ENCODE data around the gene TOMM34. TPM values are rescaled to one million over a fixed set of nuclear protein-coding genes. Genes with fewer than 3 reads are reported as not detected.
A peak's percentile ranks its signal among the peaks of the same experiment; 100 is the strongest.

The TOMM34 gene
- total and polyA plus RNA-seq, 2 of the 13 experiments (the other 11 are each of a cell fraction or from before 2014, with no cell fraction given) = 36.2 to 52.0 TPM

- TF ChIP-seq ZNF18 (CRISPR knock-in tag; IDR thresholded peaks at IDR 0.05; ENCODE audit: insufficient replicate concordance) (no peak), ZNF891 (CRISPR knock-in tag; IDR thresholded peaks at IDR 0.05) (no peak), EHMT2 (IDR thresholded peaks at IDR 0.05; ENCODE audit: borderline replicate concordance, low read depth, low read length) (peak; percentile 64; the same call in 1 of the 2 replicates), ZNF781 (CRISPR knock-in tag; IDR thresholded peaks at IDR 0.05; ENCODE audit: borderline replicate concordance, not compliant biosample characterization) (no peak), YEATS2 (CRISPR knock-in tag; IDR thresholded peaks at IDR 0.05; ENCODE audit: borderline replicate concordance) (peak; percentile 45; the same call in 1 of the 2 replicates), HMGA1 (CRISPR knock-in tag; conservative IDR thresholded peaks at IDR 0.05) (no peak), ASH2L (IDR thresholded peaks at IDR 0.05; ENCODE audit: insufficient read length, low read depth, low read length) (no peak), FOXP4 (CRISPR knock-in tag; IDR thresholded peaks at IDR 0.05) (0 out of 2 replicates have a peak, but pooled peaks have one; percentile 25), IRX3 (CRISPR knock-in tag; IDR thresholded peaks at IDR 0.05; ENCODE audit: borderline replicate concordance, low read depth) (no peak), CAMTA2 (CRISPR knock-in tag; IDR thresholded peaks at IDR 0.05; ENCODE audit: borderline replicate concordance) (no peak), ERF (CRISPR knock-in tag; IDR thresholded peaks at IDR 0.05) (peak; percentile 70; the same call in 1 of the 2 replicates), ZNF180 (CRISPR knock-in tag; IDR thresholded peaks at IDR 0.05; ENCODE audit: borderline replicate concordance, low read depth) (no peak), TIGD3 (CRISPR knock-in tag; IDR thresholded peaks at IDR 0.05; ENCODE audit: borderline replicate concordance) (no peak), ZFP1 (CRISPR knock-in tag; IDR thresholded peaks at IDR 0.05) (no peak), RFXANK (CRISPR knock-in tag; IDR thresholded peaks at IDR 0.05) (no peak), NR2C2 (CRISPR knock-in tag; IDR thresholded peaks at IDR 0.05; ENCODE audit: borderline replicate concordance) (no peak), MIER3 (CRISPR knock-in tag; IDR thresholded peaks at IDR 0.05; ENCODE audit: borderline replicate concordance) (peak; percentile 42; the same call in 1 of the 2 replicates), PRPF4 (IDR thresholded peaks at IDR 0.05; ENCODE audit: low read depth, low read length, poor library complexity, severe bottlenecking) (no peak), ZNF430 (CRISPR knock-in tag; IDR thresholded peaks at IDR 0.05) (no peak), TSC22D2 (CRISPR knock-in tag; IDR thresholded peaks at IDR 0.05; ENCODE audit: borderline replicate concordance) (no peak)
- TF ChIP-seq, protein P1, sequence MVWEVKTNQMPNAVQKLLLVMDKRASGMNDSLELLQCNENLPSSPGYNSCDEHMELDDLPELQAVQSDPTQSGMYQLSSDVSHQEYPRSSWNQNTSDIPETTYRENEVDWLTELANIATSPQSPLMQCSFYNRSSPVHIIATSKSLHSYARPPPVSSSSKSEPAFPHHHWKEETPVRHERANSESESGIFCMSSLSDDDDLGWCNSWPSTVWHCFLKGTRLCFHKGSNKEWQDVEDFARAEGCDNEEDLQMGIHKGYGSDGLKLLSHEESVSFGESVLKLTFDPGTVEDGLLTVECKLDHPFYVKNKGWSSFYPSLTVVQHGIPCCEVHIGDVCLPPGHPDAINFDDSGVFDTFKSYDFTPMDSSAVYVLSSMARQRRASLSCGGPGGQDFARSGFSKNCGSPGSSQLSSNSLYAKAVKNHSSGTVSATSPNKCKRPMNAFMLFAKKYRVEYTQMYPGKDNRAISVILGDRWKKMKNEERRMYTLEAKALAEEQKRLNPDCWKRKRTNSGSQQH (CRISPR knock-in tag; IDR thresholded peaks at IDR 0.05; ENCODE audit: low read depth) = no peak
- TF ChIP-seq, protein P2, sequence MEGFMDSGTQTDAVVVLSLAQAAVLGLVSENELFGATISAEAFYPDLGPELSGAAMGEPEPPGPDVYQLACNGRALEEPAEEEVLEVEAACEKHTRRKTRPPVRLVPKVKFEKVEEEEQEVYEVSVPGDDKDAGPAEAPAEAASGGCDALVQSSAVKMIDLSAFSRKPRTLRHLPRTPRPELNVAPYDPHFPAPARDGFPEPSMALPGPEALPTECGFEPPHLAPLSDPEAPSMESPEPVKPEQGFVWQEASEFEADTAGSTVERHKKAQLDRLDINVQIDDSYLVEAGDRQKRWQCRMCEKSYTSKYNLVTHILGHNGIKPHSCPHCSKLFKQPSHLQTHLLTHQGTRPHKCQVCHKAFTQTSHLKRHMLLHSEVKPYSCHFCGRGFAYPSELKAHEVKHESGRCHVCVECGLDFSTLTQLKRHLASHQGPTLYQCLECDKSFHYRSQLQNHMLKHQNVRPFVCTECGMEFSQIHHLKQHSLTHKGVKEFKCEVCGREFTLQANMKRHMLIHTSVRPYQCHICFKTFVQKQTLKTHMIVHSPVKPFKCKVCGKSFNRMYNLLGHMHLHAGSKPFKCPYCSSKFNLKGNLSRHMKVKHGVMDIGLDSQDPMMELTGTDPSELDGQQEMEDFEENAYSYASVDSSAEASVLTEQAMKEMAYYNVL (CRISPR knock-in tag; IDR thresholded peaks at IDR 0.05; ENCODE audit: borderline replicate concordance) = 0 out of 2 replicates have a peak, but pooled peaks have one; percentile 38
Observed at GRCh38 chr20:44896583-44896982, 63.6 kb downstream of the TOMM34 start (continued).
